Right forelimb (tissue), 1 donor: ENCODE measurements around the gene CASKIN1.
A peak's percentile ranks its signal among the peaks of the same experiment; 100 is the strongest.

Source experiments
- DNase-seq: peaks from one replicate; pipeline ENCODE4 v3.0.0-alpha.2; 2018

Gene CASKIN1

DNA sequence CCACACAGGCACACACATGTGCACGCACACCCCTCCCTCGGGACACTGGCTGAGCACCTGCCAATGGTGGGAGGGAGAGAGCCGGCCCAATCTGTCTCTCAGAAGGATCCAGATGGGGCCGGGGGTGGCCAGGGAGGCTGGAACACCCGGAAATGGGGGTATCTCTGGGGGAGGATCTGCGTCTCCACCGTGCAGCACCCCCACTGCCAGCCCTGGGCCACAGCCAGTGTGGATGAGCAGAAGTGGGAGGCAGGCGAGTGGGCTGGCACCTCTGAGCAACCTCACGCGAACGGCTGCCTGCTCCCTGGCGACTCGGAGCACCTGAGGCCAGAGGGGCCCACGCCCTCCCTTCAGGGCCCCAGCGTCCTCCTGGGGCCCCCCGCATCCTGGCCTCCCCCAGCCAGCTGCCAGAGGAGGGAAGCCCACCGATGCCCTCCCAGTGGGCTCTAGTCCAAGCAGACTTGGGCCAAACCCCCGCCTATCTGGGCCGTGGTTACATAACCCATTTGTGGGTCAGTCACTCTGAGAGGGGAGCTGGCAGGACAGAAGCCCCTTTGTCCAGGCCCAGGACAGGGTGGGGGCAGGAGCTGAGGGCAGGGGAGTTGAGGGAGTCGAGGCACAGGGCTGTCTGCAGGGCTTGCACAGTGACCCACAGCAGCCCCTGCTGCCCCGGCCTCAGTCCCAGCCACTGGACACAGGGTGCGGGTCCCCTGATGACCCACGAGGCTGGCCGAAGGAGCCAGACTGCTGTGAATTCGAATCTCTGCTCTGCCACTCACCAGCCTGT lies 5.6 kb downstream of the CASKIN1 start:
- no peak for DNase-seq

DNA sequence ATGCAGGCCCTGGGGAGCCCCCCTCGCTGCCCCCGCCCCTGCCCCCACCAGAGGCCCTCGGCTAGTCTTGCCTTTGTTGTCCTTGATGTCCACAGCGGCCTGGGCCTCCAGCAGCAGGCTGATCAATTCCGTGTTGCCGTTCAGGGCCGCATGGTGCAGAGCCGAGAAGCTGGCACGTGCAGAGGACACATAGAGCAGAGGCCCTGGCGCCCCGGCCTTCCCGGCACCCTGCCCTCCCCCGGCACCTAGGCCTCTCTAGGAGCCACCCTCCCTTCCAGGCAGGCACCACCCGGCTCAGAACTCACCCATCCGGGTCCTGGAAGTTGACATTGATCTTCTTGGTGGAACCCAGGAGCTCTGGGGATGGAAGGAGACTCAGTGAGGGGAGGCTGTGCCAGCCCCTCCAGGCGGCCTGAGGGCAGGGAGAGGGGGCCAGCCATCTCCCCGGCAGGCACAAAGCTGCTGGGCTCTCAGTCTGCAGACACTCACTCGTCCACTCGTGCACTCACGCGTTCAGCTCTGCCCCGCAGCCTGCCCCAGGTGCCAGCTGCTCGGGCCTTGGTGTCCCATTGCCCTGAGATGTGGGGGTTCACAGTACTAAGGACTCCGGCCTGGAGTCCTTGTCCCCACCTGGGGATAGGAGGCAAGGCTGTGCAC lies 6.3 kb downstream of the CASKIN1 start:
- no peak for DNase-seq

- no peak for DNase-seq
Measured at GRCh38 chr16:2189252-2189893, 7.0 kb downstream of the CASKIN1 start.

DNA sequence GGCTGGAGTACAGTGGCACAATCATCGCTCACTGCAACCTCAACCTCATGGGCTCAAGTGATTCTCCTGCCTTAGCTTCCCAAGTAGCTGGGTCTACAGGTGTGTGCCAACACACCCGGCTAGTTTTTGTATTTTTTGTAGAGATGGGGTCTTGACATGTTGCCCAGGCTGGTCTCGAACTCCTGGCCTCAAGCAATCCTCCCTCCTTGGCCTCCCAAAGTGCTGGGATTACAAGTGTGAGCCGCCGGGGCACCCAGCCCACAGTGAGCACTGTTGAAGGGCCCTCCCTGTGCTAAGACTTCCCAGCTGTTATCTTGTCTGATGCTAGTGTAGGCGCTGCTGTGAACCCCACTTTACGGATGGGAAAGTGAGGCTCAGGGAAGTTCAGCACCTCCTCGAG lies 8.0 kb downstream of the CASKIN1 start:
- no peak for DNase-seq

- DNase-seq: no peak
Measured at GRCh38 chr16:2187212-2187611, 9.2 kb downstream of the CASKIN1 start.

DNA sequence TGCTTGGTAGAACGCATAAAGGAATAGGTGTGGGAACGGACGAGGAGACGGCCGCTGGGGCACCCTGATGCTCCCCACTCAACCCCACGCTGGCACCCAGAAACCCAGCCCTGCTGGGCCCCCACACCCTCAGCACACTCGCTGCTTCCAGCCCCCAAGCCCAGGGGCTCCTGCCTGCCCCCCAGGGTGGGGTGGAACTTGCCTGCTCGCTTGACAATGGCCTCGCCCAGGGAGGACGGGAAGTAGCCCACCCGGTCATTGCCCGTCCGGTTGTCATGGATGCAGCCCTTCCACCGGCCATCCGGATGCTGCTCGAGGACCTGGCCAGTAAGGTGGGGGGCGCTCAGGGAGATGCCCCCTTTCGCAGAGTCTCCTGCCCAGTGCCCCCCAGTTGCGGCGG lies 9.9 kb downstream of the CASKIN1 start:
- DNase-seq: no peak

- DNase-seq: no peak
Measured at GRCh38 chr16:2186064-2186463, 10.3 kb downstream of the CASKIN1 start.

DNA sequence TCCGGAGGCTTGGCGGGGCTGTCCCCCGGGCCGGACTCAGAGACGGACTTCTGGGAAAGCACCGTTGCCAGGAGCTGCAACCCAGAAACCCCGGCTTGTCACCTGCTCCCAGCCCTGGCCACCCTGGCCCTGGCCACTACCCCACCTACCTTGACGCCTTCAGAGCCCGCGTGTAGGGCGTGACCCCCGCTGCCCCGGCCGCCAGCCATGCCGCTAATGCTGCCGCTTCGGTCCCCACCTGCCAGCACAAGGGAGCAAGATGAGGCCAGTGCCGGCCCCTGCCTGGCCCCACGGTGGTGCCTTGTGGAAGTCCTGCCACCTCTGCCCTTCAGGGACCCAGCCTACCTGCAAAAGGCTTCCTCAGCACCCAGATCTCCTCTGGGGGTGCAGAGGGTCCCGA lies 11.4 kb downstream of the CASKIN1 start:
- DNase-seq: no peak

DNA sequence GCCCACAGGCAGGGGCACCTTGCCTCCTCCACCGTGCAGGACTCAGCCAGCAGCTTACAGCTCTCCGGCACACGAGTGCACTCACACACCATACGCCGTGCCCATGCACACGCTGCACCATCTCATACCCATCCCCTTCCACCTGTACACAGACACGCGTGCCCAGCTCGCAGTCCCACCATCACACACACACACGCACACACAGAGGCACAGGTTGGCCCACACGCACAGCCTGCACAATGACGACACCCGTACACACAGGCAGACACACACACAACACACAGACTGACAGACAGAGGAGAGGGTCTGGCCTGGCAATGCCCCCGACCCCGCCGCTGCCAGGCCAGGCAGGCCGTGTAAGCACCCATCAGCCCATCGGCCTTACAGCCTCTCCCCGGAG lies 12.1 kb downstream of the CASKIN1 start:
- DNase-seq: no peak

DNA sequence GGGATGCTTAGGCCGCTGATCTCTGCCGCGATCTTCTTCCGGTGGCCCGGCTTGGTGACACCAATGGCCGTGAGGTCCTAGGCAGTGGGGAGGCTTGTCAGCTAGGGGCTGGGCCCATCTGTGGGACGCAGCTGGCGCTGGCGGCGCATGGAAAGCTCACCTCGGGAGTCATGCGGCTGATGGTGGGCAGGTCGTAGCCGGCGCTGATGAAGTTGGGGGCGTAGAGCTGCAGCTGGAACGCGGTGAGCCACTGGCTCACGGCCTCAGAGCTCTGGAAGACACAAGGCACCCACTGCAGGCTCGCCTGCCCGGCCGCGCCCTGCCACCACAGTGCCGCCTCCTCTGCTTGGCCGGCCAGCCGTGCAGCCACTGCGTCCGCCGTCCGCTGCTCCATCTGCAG lies 12.7 kb downstream of the CASKIN1 start:
- DNase-seq: no peak

DNA sequence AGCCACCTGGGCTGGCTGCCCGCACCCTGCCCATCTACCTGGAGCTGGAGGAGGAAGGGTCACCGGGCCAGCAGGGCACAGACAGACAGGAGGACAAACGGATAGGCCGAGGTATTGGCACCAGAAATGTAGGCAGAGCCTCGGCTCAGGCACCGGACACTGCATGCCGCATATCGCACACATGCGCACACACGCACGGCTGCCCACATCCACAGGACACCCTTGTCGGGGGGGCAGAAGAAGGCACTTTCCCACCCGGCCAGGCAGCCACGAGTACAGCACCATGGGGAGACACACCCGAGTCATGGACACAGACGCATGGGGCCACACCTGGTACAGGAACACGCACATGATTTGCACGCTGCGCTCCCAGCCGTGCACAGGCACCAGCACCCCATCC lies 14.5 kb downstream of the CASKIN1 start:
- DNase-seq: no peak

DNA sequence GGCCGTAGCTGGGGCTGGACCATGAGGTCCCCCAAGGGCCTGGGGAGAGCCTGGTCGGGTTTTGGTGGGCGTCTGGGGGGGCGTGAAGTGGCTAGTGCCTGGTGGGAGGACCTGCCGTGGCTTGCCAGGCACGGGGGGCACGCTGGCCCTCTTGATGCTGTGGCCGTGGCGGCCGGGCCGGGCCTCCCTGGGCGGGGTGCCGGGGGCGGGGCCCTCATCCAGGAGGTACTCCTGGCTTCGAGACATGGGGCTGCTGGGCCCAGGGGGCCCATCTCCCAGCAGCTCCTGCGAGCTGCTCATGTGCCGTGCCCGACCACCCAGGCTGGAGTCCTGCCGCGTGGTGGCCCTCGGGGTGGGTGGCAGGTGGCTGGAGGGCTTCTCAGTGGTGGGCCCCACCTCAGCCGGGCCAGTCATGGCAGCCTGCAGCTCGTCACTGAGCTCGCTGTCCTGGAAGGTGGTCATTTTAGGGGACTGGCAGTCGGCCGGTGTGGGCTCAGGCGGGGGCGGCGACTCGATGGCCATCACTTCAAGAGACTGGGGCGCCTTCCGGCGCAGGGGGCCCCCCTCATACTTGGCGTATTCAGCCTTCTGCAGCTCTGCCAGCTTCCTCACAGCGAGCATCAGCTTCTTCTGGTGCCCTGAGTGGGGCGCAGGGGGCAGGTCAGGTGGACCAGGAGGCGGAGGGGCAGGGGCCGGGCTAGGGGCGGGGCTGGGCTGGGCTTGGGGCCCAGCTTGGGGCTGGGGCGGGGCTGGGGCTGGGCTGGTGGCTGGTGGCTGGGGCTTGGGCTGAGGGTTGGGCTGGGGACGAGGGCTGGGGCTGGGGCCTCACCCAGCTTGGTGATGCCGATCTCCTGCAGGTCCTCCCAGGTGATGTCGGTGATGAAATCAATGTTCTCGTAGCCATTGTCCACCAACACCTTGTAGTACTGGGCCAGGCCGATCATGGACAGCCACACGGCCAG lies 15.2 kb downstream of the CASKIN1 start:
- DNase-seq: no peak

- DNase-seq: no peak
Measured at GRCh38 chr16:2180461-2180860, 15.9 kb downstream of the CASKIN1 start.

DNA sequence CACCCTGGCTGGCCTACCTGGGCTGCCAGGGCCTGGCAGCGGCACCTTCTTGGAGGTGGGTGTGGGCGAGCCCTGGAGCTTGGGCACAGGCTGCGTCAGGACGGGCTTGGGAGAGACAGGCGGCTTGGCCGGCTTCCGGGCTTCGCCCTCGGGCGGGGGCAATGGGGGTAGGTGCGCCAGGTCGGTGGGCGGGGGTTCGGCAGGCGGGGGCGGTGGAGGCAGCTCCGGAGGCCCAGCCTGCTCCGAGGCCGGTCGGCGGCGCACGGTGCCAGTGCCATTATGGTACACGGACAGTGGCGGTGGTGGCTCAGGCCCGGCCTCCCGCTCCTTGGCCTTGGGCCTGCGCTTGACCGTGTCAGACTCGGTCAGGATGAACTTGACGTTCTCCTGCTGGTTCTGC lies 16.8 kb downstream of the CASKIN1 start:
- DNase-seq: no peak

GRCh38 chr16:2179107-2179501 lies 17.3 kb downstream of the CASKIN1 start:
- DNase-seq: no peak

DNA sequence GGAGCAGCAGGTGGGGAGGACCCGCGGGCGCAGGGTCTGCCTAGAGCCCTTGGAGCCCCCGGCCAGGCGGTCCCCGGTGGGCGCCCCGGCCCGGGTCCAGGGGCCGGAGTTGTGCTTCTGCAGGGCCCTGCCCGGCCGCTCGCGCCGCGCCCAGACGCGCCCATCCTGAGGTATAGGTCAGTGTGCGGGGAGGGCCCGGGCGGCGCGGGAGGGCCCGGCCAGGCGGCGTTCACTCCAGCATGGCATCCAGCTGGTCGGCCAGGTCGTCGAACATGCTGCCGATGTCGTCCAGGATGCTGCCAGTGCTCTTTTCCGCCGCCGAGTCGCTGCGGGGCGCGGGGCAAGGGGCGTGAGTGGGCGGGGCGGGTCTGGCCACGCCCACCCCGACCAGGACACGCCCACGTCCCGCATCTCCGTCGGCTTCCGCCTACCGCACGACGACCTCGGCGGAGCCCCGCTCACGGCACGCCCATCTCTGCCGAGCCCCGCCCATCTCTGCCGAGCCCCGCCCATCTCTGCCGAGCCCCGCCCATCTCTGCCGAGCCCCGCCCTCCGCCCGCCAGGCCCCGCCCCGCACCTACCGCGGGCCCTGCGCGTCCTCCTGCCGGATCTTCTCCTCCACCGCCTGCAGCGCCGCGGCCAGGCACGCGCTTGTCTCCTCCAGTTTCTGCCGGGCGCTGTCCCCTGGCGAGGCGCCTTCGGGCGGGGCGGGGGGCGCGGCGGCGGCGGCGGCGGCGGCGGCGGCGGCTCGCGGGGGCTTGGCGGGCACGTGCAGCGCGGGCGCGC lies 17.9 kb downstream of the CASKIN1 start:
- peak; percentile 69 for DNase-seq

DNA sequence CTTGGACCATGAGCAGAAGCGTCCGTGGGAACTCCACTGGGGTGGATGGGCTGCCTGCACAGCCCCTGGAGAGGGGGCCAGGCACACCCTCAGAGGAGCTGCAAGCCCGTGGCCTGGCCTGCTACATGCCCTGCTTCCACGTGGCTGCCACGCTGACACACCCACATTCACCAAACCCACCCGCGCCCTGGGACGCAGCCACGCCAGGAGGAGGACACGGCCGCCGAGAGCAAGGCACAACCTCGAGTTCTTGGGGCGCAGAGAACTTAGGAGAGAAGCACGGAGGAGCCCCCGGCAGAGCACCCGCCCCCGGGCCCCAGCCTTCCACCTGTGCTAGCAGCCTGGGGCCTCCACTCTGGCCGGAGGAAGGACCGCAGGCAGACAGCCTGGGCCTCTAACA lies 18.8 kb downstream of the CASKIN1 start:
- DNase-seq: no peak

DNA sequence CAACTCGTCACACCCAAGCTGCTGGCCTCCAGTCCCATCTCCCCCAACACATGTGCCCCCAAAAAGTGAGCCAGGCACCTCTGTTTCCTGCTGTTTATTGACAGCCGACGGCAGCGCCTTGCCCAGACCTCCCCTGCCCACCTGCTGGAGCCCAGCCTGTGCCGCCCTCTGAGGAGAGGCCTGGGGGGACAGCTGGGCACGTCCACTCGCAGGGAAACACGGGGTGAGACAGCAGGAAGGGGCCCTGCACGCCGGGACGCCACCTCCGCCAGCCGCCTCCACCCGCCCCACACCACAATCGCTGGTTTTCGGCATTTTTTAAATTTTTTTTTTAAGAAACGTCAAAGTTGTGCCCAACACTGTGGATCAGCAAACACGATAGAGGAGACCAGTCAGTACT lies 19.3 kb downstream of the CASKIN1 start:
- no peak for DNase-seq

DNA sequence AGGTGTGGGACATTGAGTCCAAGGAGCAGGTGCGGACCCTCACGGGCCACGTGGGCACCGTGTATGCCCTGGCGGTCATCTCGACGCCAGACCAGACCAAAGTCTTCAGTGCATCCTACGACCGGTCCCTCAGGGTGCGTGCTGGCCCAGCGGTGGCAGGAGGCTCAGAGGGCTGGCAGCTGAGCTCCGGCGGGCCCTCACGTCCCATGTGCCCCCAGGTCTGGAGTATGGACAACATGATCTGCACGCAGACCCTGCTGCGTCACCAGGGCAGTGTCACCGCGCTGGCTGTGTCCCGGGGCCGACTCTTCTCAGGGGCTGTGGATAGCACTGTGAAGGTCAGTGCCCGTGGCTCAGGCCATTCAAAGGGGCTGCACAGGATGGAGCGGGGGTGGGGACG lies 20.4 kb downstream of the CASKIN1 start:
- no peak for DNase-seq

GRCh38 chr16:2175454-2175853 lies 21.0 kb downstream of the CASKIN1 start:
- DNase-seq: no peak

DNA sequence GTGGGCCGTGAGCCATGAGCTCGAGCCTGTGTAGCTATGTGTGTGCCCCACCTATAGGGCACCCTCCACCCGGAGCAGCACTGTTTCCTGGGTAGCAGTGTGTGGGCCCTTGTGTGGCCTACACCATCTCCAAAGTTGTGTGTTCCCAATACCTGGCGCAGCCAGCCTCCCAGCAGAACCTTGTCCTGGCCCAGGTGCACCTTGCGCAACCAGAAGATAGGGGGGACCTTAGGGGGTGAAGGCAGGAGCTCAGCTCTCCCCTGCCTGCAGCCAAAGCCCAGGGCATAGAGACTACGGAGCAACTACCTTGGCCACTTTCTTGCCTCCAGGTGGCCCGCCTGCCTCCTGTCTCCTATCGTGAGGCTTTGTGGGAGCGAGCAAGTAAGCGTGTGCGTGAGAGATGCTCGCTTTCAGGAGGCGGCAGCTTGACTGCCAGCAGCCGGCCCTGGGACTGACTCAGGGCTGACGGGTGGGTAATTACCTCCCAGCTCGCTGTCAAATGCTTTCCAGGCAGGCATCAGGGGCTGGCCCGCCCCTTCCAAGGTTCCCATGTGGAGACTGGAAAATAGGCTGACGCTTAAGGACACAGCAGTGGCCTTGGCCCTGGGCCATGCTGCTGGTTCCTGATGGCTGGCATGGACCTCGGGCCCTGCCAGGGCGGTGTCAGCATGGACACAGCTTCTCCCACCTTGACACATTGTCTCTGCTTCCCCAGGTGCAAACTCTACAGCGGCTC lies 21.8 kb downstream of the CASKIN1 start:
- no peak for DNase-seq
